K562 (cell line): Measurements from ENCODE around the gene PRSS8. TPM values are rescaled to one million over a fixed set of nuclear protein-coding genes. Genes with fewer than 3 reads are reported as not detected.
A peak's percentile ranks its signal among the peaks of the same experiment; 100 is the strongest.

Source experiments
- ADNP ChIP-seq: fragments of 200-800 bp; sonication (Bioruptor generic); IDR thresholded peaks from 2 replicates; pipeline ENCODE4 v1.6.1; 2016; ENCODE audit warnings: missing genetic modification characterization, missing compliant biosample characterization
- ARHGAP35 ChIP-seq: fragments of 450-650 bp; IDR thresholded peaks from 2 replicates; pipeline ENCODE4 v1.6.1; 2018; ENCODE audit not compliant: partially characterized antibody
- CBFA2T3 ChIP-seq: fragments of 450-650 bp; IDR thresholded peaks from 2 replicates; pipeline ENCODE4 v1.6.1; 2017
- CHCHD3 ChIP-seq: fragments of 250-450 bp; sonication (Bioruptor Pico); IDR thresholded peaks from 2 replicates; pipeline ENCODE4 v2.1.2; 2022; ENCODE audit warnings: mild to moderate bottlenecking
- CREB3L1 ChIP-seq: fragments of 450-650 bp; IDR thresholded peaks from 2 replicates; pipeline ENCODE4 v1.6.1; 2014; ENCODE audit warnings: low read depth, mild to moderate bottlenecking, moderate library complexity, borderline replicate concordance
- CREBBP ChIP-seq: IDR thresholded peaks from one replicate; pipeline ENCODE4 v1.6.1; 2012; ENCODE audit warnings: low read depth, mild to moderate bottlenecking, control low read depth, inconsistent platforms, low read length
- ELK3 ChIP-seq: fragments of 450-650 bp; formaldehyde crosslinking; IDR thresholded peaks from 2 replicates; pipeline ENCODE4 v1.4.0; 2020; ENCODE audit warnings: mild to moderate bottlenecking
- GATAD2B ChIP-seq: fragments of 450-650 bp; IDR thresholded peaks from 2 replicates; pipeline ENCODE4 v1.6.1; 2017; ENCODE audit warnings: mild to moderate bottlenecking, borderline replicate concordance
- HMG20A ChIP-seq: fragments of 450-650 bp; formaldehyde crosslinking; conservative IDR thresholded peaks from 2 replicates; pipeline ENCODE4 v1.4.0; 2020; ENCODE audit warnings: mild to moderate bottlenecking, mixed read lengths
- HNRNPL ChIP-seq: fragments of 200-400 bp; formaldehyde crosslinking; IDR thresholded peaks from 2 replicates; pipeline ENCODE4 v1.6.1; 2017; ENCODE audit warnings: low read depth, mild to moderate bottlenecking, low read length
- LARP7 ChIP-seq: fragments of 450-650 bp; IDR thresholded peaks from 2 replicates; pipeline ENCODE4 v1.6.1; 2016
- PML ChIP-seq: IDR thresholded peaks from 2 replicates; pipeline ENCODE4 v1.6.1; 2012; ENCODE audit warnings: low read length, inconsistent platforms
- RFX1 ChIP-seq: fragments of 450-650 bp; IDR thresholded peaks from 2 replicates; pipeline ENCODE4 v1.6.1; 2016; ENCODE audit warnings: mild to moderate bottlenecking, moderate library complexity
- SETDB1 ChIP-seq: IDR thresholded peaks from one replicate; pipeline ENCODE4 v1.6.1; 2012; ENCODE audit warnings: low read length, control low read depth, inconsistent platforms
- SRSF1 ChIP-seq: fragments of 200-400 bp; formaldehyde crosslinking; IDR thresholded peaks from 2 replicates; pipeline ENCODE4 v1.6.1; 2017; ENCODE audit warnings: mild to moderate bottlenecking, low read depth, low read length, moderate library complexity
- STAG1 ChIP-seq: sonication (generic); formaldehyde crosslinking; IDR thresholded peaks from 2 replicates; pipeline ENCODE4 v1.5.0; 2020; ENCODE audit warnings: missing genetic modification reagents, borderline replicate concordance
- ZBTB1 ChIP-seq: sonication (generic); formaldehyde crosslinking; IDR thresholded peaks from 2 replicates; pipeline ENCODE4 v1.8.1; 2023; ENCODE audit warnings: missing genetic modification reagents, low read depth, mild to moderate bottlenecking, borderline replicate concordance
- ZNF274 ChIP-seq: IDR thresholded peaks from 2 replicates; pipeline ENCODE4 v1.6.1; 2011; ENCODE audit warnings: low read depth, mild to moderate bottlenecking, low read length, moderate library complexity, borderline replicate concordance
- ZNF354B ChIP-seq: fragments of 250-450 bp; sonication (Bioruptor Pico); IDR thresholded peaks from 2 replicates; pipeline ENCODE4 v1.4.0; 2020
- ZNF79 ChIP-seq: fragments of 250-450 bp; sonication (Bioruptor Pico); IDR thresholded peaks from 2 replicates; pipeline ENCODE4 v1.4.0; 2020; ENCODE audit warnings: low read depth, mild to moderate bottlenecking, moderate library complexity
- polyA plus RNA-seq, 8 experiments: library from polyadenylated mRNA; depleted of rRNA in 4 of 8; stranded (reverse) in 5 of 8; unstranded in 3 of 8; fragments of >200 nt; fragmentation: Nextera tagmentation in 2 of 8; fragmentation: Illumina TruSeq in 1 of 8; extraction: Ambion mirVana in 2 of 8; extraction: Trizol in 1 of 8; gene quantifications; 2 replicates each; pipeline versions ENCODE4 v1.2.1 to v1.2.3, GENCODE V29; 2011 to 2014; ENCODE audit warnings: inconsistent platforms in 1 of 8, missing spikeins in 1 of 8
- total RNA-seq, 7 experiments: library from RNA; depleted of rRNA in 6 of 7; stranded (reverse); fragments of >200 nt in 6 of 7; fragmentation: Illumina TruSeq in 2 of 7; extraction: Trizol in 2 of 7; gene quantifications; 2 replicates each; pipeline versions ENCODE4 v1.2.1 to v1.2.3, GENCODE V29; 2011 to 2021; ENCODE audit warnings: low replicate concordance in 1 of 7
- TF ChIP-seq, protein P1 (sequence below): IDR thresholded peaks from 2 replicates; pipeline ENCODE4 v1.6.1; 2014; ENCODE audit warnings: antibody characterized with exemption
- TF ChIP-seq, protein P2 (sequence below), 3 experiments: fragments of 200-800 bp in 1 of 3; sonication (Bioruptor generic) in 1 of 3; sonication (generic) in 1 of 3; formaldehyde crosslinking in 1 of 3; IDR thresholded peaks; 2 replicates each; pipeline versions ENCODE4 v1.6.1 to v1.8.0; 2016 to 2022; ENCODE audit warnings: mild to moderate bottlenecking in 2 of 3, missing compliant biosample characterization in 2 of 3, missing genetic modification characterization in 2 of 3, missing genetic modification reagents in 1 of 3
- TF ChIP-seq, protein P3 (sequence below): fragments of 250-450 bp; sonication (Bioruptor Pico); IDR thresholded peaks from 2 replicates; pipeline ENCODE4 v1.8.0; 2022; ENCODE audit warnings: inconsistent platforms, mild to moderate bottlenecking, moderate library complexity, borderline replicate concordance

Gene PRSS8
- total and polyA plus RNA-seq, 9 of the 15 experiments (the other 6 are each of a cell fraction or from before 2014, with no cell fraction given): 0.25 to 3.9 (median 1.3) TPM; not detected in 1

DNA sequence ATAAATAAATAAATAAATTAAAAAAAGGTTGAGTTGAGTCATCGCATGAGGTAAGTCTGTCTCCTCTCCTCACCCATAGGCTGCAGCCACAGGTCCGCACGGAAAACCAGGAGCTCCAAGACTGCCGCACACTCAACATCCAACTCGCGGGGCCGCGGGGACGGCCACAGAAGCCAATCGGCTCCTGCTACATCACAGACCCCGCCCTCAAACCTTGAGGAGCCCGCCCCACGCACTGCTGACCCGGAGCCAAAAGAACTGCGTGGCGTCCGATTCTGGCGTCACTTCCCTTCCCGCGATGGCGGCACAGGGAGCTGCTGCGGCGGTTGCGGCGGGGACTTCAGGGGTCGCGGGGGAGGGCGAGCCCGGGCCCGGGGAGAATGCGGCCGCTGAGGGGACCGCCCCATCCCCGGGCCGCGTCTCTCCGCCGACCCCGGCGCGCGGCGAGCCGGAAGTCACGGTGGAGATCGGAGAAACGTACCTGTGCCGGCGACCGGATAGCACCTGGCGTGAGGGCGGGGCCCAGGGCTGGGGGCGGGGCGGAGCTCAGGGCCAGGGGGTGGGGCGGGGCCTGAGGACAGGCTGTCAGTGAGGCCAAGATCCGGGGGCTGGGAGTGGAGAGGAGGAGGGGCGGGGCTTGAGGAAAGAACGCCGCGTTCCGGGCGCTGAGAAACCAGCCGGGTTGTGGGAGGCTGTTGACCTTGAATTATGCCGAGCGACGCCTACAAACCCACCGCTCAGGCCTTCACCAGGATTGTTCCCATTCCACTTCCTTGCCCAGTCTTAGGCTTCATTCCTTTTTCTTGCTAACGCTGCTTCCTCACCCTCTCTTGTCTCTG is 17.9 kb downstream of the PRSS8 start, which contains the start of gene KAT8 (continued):
- TF ChIP-seq CREBBP: no peak
- TF ChIP-seq CREB3L1: no peak
- no peak for TF ChIP-seq SRSF1
- TF ChIP-seq CBFA2T3: no peak
- no peak for TF ChIP-seq HMG20A (CRISPR knock-in tag)
- no peak for TF ChIP-seq ZNF79
- TF ChIP-seq, protein P1, sequence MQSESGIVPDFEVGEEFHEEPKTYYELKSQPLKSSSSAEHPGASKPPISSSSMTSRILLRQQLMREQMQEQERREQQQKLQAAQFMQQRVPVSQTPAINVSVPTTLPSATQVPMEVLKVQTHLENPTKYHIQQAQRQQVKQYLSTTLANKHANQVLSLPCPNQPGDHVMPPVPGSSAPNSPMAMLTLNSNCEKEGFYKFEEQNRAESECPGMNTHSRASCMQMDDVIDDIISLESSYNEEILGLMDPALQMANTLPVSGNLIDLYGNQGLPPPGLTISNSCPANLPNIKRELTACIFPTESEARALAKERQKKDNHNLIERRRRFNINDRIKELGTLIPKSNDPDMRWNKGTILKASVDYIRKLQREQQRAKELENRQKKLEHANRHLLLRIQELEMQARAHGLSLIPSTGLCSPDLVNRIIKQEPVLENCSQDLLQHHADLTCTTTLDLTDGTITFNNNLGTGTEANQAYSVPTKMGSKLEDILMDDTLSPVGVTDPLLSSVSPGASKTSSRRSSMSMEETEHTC: no peak
- no peak for TF ChIP-seq SETDB1
- no peak for TF ChIP-seq ADNP
- TF ChIP-seq, protein P2, sequence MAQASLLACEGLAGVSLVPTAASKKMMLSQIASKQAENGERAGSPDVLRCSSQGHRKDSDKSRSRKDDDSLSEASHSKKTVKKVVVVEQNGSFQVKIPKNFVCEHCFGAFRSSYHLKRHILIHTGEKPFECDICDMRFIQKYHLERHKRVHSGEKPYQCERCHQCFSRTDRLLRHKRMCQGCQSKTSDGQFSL (CRISPR knock-in tag; IDR thresholded peaks at IDR 0.05): no peak
- TF ChIP-seq, protein P2 (tag; IDR thresholded peaks at IDR 0.05): no peak
- peak; percentile 82 for TF ChIP-seq ZBTB1 (CRISPR knock-in tag)
- TF ChIP-seq ZNF274: no peak
- no peak for TF ChIP-seq CHCHD3
- TF ChIP-seq STAG1 (CRISPR knock-in tag): no peak
- no peak for TF ChIP-seq HNRNPL
- peak; percentile 75 for TF ChIP-seq PML
- no peak for TF ChIP-seq RFX1
- no peak for TF ChIP-seq ELK3 (CRISPR knock-in tag)
- TF ChIP-seq ARHGAP35: no peak
- 0 out of 2 replicates have a peak, but pooled peaks have one; percentile 39 for TF ChIP-seq GATAD2B
- TF ChIP-seq LARP7: no peak
- no peak for TF ChIP-seq ZNF354B
- TF ChIP-seq, protein P3, sequence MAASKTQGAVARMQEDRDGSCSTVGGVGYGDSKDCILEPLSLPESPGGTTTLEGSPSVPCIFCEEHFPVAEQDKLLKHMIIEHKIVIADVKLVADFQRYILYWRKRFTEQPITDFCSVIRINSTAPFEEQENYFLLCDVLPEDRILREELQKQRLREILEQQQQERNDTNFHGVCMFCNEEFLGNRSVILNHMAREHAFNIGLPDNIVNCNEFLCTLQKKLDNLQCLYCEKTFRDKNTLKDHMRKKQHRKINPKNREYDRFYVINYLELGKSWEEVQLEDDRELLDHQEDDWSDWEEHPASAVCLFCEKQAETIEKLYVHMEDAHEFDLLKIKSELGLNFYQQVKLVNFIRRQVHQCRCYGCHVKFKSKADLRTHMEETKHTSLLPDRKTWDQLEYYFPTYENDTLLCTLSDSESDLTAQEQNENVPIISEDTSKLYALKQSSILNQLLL: no peak
